ENCODE data around the gene TNNI2.
"Not testable (repeated sequence)": the region's sequence is repeated elsewhere in the genome, so short reads cannot be mapped to it uniquely, and the experiment has no call there.

DNA sequence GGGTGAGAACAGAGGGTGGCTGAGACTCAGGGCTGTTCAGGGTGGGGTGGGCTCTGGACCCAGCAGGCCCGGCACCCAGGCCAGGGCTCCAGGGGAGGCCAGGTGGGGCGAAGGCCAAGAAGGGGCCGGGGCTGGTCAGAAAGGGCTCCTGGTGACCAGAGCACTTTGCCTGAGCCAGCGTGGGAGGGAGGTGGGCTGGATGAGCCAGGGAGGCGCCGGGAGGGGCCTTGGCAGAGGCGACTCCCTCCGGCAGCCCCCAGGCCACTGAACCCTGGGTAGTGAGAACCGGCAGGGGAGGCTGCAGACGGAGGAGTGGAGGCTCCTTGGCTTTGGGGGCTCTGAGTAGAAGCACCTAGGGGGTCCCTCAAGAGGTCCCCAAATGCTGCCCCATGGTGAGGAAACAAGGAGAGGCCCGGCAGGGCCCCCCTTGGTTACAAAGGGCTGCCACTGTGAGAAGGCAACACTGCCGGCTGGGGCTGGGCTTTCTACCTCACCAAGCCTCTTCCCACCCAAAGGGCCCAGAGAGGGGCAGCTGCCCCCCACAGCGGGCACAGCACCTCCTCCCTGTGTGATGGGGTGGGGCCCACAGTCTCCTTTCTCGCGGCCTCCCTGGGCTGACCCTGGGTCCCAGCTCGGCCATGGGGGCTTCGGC lies 35.8 kb downstream of the TNNI2 start:
- TF ChIP-seq, protein P1, sequence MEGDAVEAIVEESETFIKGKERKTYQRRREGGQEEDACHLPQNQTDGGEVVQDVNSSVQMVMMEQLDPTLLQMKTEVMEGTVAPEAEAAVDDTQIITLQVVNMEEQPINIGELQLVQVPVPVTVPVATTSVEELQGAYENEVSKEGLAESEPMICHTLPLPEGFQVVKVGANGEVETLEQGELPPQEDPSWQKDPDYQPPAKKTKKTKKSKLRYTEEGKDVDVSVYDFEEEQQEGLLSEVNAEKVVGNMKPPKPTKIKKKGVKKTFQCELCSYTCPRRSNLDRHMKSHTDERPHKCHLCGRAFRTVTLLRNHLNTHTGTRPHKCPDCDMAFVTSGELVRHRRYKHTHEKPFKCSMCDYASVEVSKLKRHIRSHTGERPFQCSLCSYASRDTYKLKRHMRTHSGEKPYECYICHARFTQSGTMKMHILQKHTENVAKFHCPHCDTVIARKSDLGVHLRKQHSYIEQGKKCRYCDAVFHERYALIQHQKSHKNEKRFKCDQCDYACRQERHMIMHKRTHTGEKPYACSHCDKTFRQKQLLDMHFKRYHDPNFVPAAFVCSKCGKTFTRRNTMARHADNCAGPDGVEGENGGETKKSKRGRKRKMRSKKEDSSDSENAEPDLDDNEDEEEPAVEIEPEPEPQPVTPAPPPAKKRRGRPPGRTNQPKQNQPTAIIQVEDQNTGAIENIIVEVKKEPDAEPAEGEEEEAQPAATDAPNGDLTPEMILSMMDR (conservative IDR thresholded peaks at IDR 0.05) = not testable (repeated sequence)
- not testable (repeated sequence) for TF ChIP-seq EZH2 (IDR thresholded peaks at IDR 0.05; ENCODE audit: low read depth)

Data from PC-9 (cell line).